Measurements from ENCODE around the gene FAM177B. TPM values are rescaled to one million over a fixed set of nuclear protein-coding genes. Genes with fewer than 3 reads are reported as not detected.

FAM177B gene
- total RNA-seq, 1 experiment from 2014 or later, result not detected

- DNase-seq (ENCODE audit: low read depth, low spot score), result peak; percentile 22
These were observed 61.1 kb downstream of the FAM177B start for GRCh38 chr1:222798116-222798515.

GRCh38 chr1:222798975-222799374 is 62.0 kb downstream of the FAM177B start:
- in situ Hi-C loops (cut with HindIII; ENCODE audit: low pct_unique_long_range_greater_than_20kb, low sequenced_read_pairs), result loop anchor here (25.0 kb wide), 1 partner anchor 288 kb away; no protein-coding TSS in a partner anchor
- DNase-seq (ENCODE audit: low read depth, low spot score), result no peak

More at GRCh38 chr1:222798116-222798515, 61.1 kb downstream of the FAM177B start:
- in situ Hi-C loops (cut with HindIII; ENCODE audit: low pct_unique_long_range_greater_than_20kb, low sequenced_read_pairs), result loop anchor here (25.0 kb wide), 1 partner anchor 289 kb away; no protein-coding TSS in a partner anchor

Other genes with a start within 250 kb of the FAM177B start
- gene HHIPL2, start 189.1 kb upstream of the FAM177B start, total RNA-seq (2014; rRNA removed; shearing (Covaris generic)), result not detected in 2 replicates
- gene TAF1A, start 147.3 kb upstream of the FAM177B start, total RNA-seq (2014; rRNA removed; shearing (Covaris generic)), result 9.2 and 11.3 TPM in 2 replicates
- gene MIA3, start 119.1 kb upstream of the FAM177B start, total RNA-seq (2014; rRNA removed; shearing (Covaris generic)), result 29.1 and 38.6 TPM in 2 replicates
- gene AIDA, start 24.7 kb upstream of the FAM177B start, total RNA-seq (2014; rRNA removed; shearing (Covaris generic)), result 18.9 and 20.0 TPM in 2 replicates
- gene BROX, start 24.6 kb upstream of the FAM177B start, total RNA-seq (2014; rRNA removed; shearing (Covaris generic)), result 67.4 and 68.9 TPM in 2 replicates
- gene DISP1, start 77.8 kb downstream of the FAM177B start, total RNA-seq (2014; rRNA removed; shearing (Covaris generic)), result 2.1 and 2.4 TPM in 2 replicates

Measured in SK-MEL-5 (cell line).